SK-N-SH treated with all-trans-retinoic acid at 6 μM for 48 hours (cell line): ENCODE results near the gene MAPK9.

Experiments used
- ATAC-seq: fragments of 200-7000 bp; cut with Tn5 transposase; 3 replicates; pipeline ENCODE4 v1.9.1; 2020; ENCODE audit warnings: mild to moderate bottlenecking, moderate library complexity
- ARNTL ChIP-seq: fragments of 450-650 bp; formaldehyde crosslinking; IDR thresholded peaks from 2 replicates; pipeline ENCODE4 v1.5.0; 2020; ENCODE audit warnings: low read depth, mild to moderate bottlenecking, moderate library complexity, borderline replicate concordance
- CSDC2 ChIP-seq: fragments of 250-450 bp; sonication (Bioruptor Pico); IDR thresholded peaks from 2 replicates; pipeline ENCODE4 v1.5.0; 2020; ENCODE audit warnings: mild to moderate bottlenecking, moderate library complexity
- ESRRG ChIP-seq: fragments of 250-450 bp; sonication (Bioruptor Pico); IDR thresholded peaks from 2 replicates; pipeline ENCODE4 v1.6.1; 2021; ENCODE audit warnings: mild to moderate bottlenecking
- GLIS3 ChIP-seq: fragments of 250-450 bp; sonication (Bioruptor Pico); IDR thresholded peaks from 2 replicates; pipeline ENCODE4 v1.5.0; 2020; ENCODE audit warnings: mild to moderate bottlenecking, moderate library complexity
- OSR1 ChIP-seq: fragments of 250-450 bp; sonication (Bioruptor Pico); IDR thresholded peaks from 2 replicates; pipeline ENCODE4 v1.8.0; 2022; ENCODE audit warnings: moderate library complexity, mild to moderate bottlenecking, inconsistent platforms
- PPARA ChIP-seq: fragments of 250-450 bp; sonication (Bioruptor Pico); IDR thresholded peaks from 2 replicates; pipeline ENCODE4 v1.5.0; 2020; ENCODE audit warnings: mild to moderate bottlenecking, borderline replicate concordance
- RARB ChIP-seq: fragments of 250-450 bp; sonication (Bioruptor Pico); IDR thresholded peaks from 2 replicates; pipeline ENCODE4 v1.8.0; 2021; ENCODE audit warnings: mild to moderate bottlenecking, moderate library complexity
- SNAI2 ChIP-seq: fragments of 250-450 bp; sonication (Bioruptor Pico); IDR thresholded peaks from 2 replicates; pipeline ENCODE4 v1.5.0; 2020; ENCODE audit warnings: mild to moderate bottlenecking, moderate library complexity
- TCF4 ChIP-seq: fragments of 250-450 bp; sonication (Bioruptor Pico); IDR thresholded peaks from 2 replicates; pipeline ENCODE4 v1.8.0; 2021; ENCODE audit warnings: mild to moderate bottlenecking, moderate library complexity, borderline replicate concordance
- TOX ChIP-seq: fragments of 250-450 bp; sonication (Bioruptor Pico); IDR thresholded peaks from 2 replicates; pipeline ENCODE4 v1.8.0; 2021; ENCODE audit warnings: mild to moderate bottlenecking, moderate library complexity, borderline replicate concordance
- ZC3H10 ChIP-seq: fragments of 250-450 bp; sonication (Bioruptor Pico); IDR thresholded peaks from 2 replicates; pipeline ENCODE4 v1.5.1; 2021; ENCODE audit warnings: mild to moderate bottlenecking, moderate library complexity
- ZFP3 ChIP-seq: fragments of 250-450 bp; sonication (Bioruptor Pico); IDR thresholded peaks from 2 replicates; pipeline ENCODE4 v1.5.0; 2020; ENCODE audit warnings: mild to moderate bottlenecking, moderate library complexity
- ZFP30 ChIP-seq: fragments of 450-650 bp; formaldehyde crosslinking; IDR thresholded peaks from 2 replicates; pipeline ENCODE4 v1.5.0; 2022; ENCODE audit warnings: mild to moderate bottlenecking, moderate library complexity
- ZNF565 ChIP-seq: fragments of 450-650 bp; formaldehyde crosslinking; conservative IDR thresholded peaks from 2 replicates; pipeline ENCODE4 v1.5.0; 2020; ENCODE audit warnings: low read depth, mild to moderate bottlenecking, moderate library complexity
- ZNF70 ChIP-seq: fragments of 450-650 bp; formaldehyde crosslinking; IDR thresholded peaks from 2 replicates; pipeline ENCODE4 v1.5.0; 2020; ENCODE audit warnings: mild to moderate bottlenecking, moderate library complexity
- ZNF8 ChIP-seq: fragments of 450-650 bp; formaldehyde crosslinking; IDR thresholded peaks from 2 replicates; pipeline ENCODE4 v1.5.0; 2020; ENCODE audit warnings: mild to moderate bottlenecking, moderate library complexity
- TF ChIP-seq, protein P1 (sequence below): fragments of 250-450 bp; sonication (Bioruptor Pico); IDR thresholded peaks from 2 replicates; pipeline ENCODE4 v1.5.1; 2021; ENCODE audit warnings: mild to moderate bottlenecking, moderate library complexity
- TF ChIP-seq, protein P2 (sequence below): fragments of 250-450 bp; sonication (Bioruptor Pico); IDR thresholded peaks from 2 replicates; pipeline ENCODE4 v1.5.0; 2020; ENCODE audit warnings: mild to moderate bottlenecking, moderate library complexity
- TF ChIP-seq, protein P3 (sequence below): fragments of 250-450 bp; sonication (Bioruptor Pico); IDR thresholded peaks from 2 replicates; pipeline ENCODE4 v1.5.1; 2020; ENCODE audit warnings: low read depth, mild to moderate bottlenecking, moderate library complexity
- TF ChIP-seq, protein P4 (sequence below): fragments of 250-450 bp; sonication (Bioruptor Pico); IDR thresholded peaks from 2 replicates; pipeline ENCODE4 v1.8.0; 2021; ENCODE audit warnings: low read depth, mild to moderate bottlenecking, moderate library complexity, borderline replicate concordance

The MAPK9 gene

DNA sequence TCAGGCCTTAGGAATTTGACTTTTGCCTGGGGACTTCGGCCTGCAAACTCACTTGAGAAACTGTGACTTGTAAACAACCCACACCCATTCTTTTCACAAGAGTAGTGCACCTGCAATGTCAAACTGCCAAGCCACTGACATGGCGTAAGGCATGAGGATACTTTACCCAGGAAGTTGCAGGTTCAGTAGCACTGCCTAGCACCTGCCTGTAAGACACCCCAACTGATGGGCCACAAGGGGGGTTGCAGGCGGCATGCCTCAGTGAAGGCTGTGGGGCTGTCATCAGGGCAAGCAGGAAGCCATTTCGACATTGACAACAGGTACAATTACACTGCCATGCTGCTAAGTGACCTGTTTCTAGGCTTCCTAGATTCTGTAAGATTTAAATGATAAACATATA is 41.6 kb downstream of the MAPK9 start:
- TF ChIP-seq CSDC2 (CRISPR knock-in tag) (no peak), GLIS3 (CRISPR knock-in tag) (no peak), ZNF70 (CRISPR knock-in tag) (no peak), ZC3H10 (CRISPR knock-in tag) (no peak), ARNTL (CRISPR knock-in tag) (no peak), OSR1 (CRISPR knock-in tag) (no peak), TOX (no peak), ZFP3 (CRISPR knock-in tag) (no peak), PPARA (CRISPR knock-in tag) (no peak), ZFP30 (CRISPR knock-in tag) (no peak), ESRRG (CRISPR knock-in tag) (no peak), RARB (CRISPR knock-in tag) (no peak), TCF4 (CRISPR knock-in tag) (no peak)
- TF ChIP-seq, protein P1, sequence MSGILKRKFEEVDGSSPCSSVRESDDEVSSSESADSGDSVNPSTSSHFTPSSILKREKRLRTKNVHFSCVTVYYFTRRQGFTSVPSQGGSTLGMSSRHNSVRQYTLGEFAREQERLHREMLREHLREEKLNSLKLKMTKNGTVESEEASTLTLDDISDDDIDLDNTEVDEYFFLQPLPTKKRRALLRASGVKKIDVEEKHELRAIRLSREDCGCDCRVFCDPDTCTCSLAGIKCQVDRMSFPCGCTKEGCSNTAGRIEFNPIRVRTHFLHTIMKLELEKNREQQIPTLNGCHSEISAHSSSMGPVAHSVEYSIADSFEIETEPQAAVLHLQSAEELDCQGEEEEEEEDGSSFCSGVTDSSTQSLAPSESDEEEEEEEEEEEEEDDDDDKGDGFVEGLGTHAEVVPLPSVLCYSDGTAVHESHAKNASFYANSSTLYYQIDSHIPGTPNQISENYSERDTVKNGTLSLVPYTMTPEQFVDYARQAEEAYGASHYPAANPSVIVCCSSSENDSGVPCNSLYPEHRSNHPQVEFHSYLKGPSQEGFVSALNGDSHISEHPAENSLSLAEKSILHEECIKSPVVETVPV (CRISPR knock-in tag) = no peak
- TF ChIP-seq, protein P2, sequence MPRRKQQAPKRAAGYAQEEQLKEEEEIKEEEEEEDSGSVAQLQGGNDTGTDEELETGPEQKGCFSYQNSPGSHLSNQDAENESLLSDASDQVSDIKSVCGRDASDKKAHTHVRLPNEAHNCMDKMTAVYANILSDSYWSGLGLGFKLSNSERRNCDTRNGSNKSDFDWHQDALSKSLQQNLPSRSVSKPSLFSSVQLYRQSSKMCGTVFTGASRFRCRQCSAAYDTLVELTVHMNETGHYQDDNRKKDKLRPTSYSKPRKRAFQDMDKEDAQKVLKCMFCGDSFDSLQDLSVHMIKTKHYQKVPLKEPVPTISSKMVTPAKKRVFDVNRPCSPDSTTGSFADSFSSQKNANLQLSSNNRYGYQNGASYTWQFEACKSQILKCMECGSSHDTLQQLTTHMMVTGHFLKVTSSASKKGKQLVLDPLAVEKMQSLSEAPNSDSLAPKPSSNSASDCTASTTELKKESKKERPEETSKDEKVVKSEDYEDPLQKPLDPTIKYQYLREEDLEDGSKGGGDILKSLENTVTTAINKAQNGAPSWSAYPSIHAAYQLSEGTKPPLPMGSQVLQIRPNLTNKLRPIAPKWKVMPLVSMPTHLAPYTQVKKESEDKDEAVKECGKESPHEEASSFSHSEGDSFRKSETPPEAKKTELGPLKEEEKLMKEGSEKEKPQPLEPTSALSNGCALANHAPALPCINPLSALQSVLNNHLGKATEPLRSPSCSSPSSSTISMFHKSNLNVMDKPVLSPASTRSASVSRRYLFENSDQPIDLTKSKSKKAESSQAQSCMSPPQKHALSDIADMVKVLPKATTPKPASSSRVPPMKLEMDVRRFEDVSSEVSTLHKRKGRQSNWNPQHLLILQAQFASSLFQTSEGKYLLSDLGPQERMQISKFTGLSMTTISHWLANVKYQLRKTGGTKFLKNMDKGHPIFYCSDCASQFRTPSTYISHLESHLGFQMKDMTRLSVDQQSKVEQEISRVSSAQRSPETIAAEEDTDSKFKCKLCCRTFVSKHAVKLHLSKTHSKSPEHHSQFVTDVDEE = no peak
- TF ChIP-seq, protein P3, sequence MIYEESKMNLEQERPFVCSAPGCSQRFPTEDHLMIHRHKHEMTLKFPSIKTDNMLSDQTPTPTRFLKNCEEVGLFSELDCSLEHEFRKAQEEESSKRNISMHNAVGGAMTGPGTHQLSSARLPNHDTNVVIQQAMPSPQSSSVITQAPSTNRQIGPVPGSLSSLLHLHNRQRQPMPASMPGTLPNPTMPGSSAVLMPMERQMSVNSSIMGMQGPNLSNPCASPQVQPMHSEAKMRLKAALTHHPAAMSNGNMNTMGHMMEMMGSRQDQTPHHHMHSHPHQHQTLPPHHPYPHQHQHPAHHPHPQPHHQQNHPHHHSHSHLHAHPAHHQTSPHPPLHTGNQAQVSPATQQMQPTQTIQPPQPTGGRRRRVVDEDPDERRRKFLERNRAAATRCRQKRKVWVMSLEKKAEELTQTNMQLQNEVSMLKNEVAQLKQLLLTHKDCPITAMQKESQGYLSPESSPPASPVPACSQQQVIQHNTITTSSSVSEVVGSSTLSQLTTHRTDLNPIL (CRISPR knock-in tag) = no peak
- no peak for ATAC-seq

DNA sequence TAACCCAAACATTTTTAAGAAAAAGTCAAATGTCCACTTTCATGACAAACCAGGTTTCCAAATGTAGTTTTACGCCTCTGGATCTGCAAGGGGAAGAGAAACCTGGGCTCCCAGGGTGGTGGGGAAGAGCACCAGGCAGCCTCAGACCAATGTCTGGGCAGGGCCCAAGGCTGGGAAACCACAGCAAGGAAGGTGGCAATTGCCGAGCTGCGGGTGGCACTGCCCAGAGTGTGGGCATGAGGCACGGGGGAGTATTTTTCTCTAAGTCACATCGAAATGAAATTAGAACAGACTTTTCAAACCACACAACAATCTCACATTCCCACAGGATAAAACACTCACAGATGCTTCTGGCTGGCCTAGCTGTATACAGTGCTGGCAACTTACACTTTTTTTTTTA is 50.3 kb downstream of the MAPK9 start:
- no peak for ATAC-seq
- TF ChIP-seq CSDC2 (CRISPR knock-in tag) (no peak), ZNF8 (no peak), SNAI2 (CRISPR knock-in tag) (no peak), GLIS3 (CRISPR knock-in tag) (no peak), OSR1 (CRISPR knock-in tag) (no peak), ARNTL (CRISPR knock-in tag) (no peak), ZFP3 (CRISPR knock-in tag) (no peak), TOX (no peak), ZNF565 (CRISPR knock-in tag) (no peak), ZC3H10 (CRISPR knock-in tag) (no peak), ZNF70 (CRISPR knock-in tag) (no peak)
- TF ChIP-seq, protein P4, sequence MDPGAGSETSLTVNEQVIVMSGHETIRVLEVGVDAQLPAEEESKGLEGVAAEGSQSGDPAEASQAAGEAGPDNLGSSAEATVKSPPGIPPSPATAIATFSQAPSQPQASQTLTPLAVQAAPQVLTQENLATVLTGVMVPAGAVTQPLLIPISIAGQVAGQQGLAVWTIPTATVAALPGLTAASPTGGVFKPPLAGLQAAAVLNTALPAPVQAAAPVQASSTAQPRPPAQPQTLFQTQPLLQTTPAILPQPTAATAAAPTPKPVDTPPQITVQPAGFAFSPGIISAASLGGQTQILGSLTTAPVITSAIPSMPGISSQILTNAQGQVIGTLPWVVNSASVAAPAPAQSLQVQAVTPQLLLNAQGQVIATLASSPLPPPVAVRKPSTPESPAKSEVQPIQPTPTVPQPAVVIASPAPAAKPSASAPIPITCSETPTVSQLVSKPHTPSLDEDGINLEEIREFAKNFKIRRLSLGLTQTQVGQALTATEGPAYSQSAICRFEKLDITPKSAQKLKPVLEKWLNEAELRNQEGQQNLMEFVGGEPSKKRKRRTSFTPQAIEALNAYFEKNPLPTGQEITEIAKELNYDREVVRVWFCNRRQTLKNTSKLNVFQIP = no peak
- TF ChIP-seq, protein P2 = no peak
- TF ChIP-seq, protein P1 (CRISPR knock-in tag) = no peak
